Activated naive CD8-positive, alpha-beta T cell treated with anti-CD3 and anti-CD28 coated beads for 36 hours (primary cell): ENCODE results near the gene CNTN5. TPM values are rescaled to one million over a fixed set of nuclear protein-coding genes. Genes with fewer than 3 reads are reported as not detected.

ENCODE experiments used
- DNase-seq: peaks from one replicate; pipeline ENCODE4 v3.0.0; 2021
- H3K27ac Mint-ChIP-seq: one replicate; pipeline ENCODE4 v1.8.0; 2022; ENCODE audit warnings: mild to moderate bottlenecking, moderate library complexity, mixed read lengths
- H3K27me3 Mint-ChIP-seq: one replicate; pipeline ENCODE4 v1.8.0; 2022; ENCODE audit warnings: mild to moderate bottlenecking, mixed read lengths
- H3K36me3 Mint-ChIP-seq: one replicate; pipeline ENCODE4 v1.8.0; 2021; ENCODE audit warnings: mild to moderate bottlenecking, mixed read lengths
- H3K4me1 Mint-ChIP-seq: one replicate; pipeline ENCODE4 v1.8.0; 2021; ENCODE audit warnings: mixed read lengths
- H3K4me3 Mint-ChIP-seq: one replicate; pipeline ENCODE4 v1.8.0; 2022; ENCODE audit warnings: mild to moderate bottlenecking, moderate library complexity, mixed read lengths
- H3K9me3 Mint-ChIP-seq: one replicate; pipeline ENCODE4 v1.8.0; 2022; ENCODE audit warnings: mixed read lengths
- total RNA-seq, 2 experiments: library from RNA; stranded (reverse); gene quantifications; one replicate each; pipeline ENCODE4 v1.2.3, GENCODE V29; 2021

CNTN5 gene
- total RNA-seq, 2 experiments from 2014 or later: not detected

DNA sequence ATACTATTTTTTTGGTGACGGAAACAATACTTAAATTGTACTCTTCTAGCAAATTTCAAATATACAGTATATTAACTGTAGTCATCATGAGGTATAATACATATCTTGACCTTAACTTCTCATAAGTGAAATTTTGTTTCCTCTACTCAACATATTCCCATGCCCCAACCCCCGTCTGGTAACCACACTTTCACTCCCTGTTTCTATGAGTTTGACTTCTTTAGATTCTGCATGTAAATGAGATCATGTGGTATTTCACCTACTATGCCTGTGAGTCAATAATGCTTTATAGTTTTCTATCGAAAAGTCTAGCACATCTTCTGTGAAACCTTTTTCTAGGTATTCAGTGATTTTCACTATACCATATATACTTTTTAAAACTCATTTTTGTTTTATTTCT, 663.2 kb downstream of the CNTN5 start:
- peaks cover 5% of the 10 kb centered on the region for H3K9me3 Mint-ChIP-seq
- no peaks in the 10 kb centered on the region for H3K4me1 Mint-ChIP-seq
- DNase-seq: no peak
- H3K27ac Mint-ChIP-seq: no peak overlapping the region
- H3K27me3 Mint-ChIP-seq: no peaks in the 10 kb centered on the region
- H3K4me3 Mint-ChIP-seq: no peak overlapping the region
- no peaks in the 10 kb centered on the region for H3K36me3 Mint-ChIP-seq

DNA sequence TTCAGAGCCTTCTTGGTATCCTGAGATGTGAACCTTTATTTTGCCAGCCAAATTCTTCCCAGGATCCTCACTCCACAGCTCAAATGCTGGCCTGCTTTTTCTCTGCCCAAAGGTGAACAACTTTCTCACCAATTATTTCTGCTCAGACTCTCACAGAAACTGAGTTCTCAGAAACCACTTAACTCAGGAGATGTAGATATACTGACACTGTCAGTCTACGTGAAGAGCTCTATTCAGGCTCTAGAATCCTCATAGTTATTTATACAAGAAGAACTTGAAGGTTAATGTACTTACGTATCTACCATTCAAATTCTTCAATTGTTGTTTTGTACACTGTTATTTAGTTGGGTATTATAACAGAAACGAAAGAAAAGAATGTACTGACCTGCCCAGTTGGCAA, 666.1 kb downstream of the CNTN5 start:
- Mint-ChIP-seq H3K9me3 (peaks cover 14% of the 10 kb centered on the region), H3K36me3 (no peaks in the 10 kb centered on the region), H3K4me1 (no peaks in the 10 kb centered on the region), H3K27me3 (no peaks in the 10 kb centered on the region), H3K4me3 (no peak overlapping the region), H3K27ac (no peak overlapping the region)
- DNase-seq: no peak

DNA sequence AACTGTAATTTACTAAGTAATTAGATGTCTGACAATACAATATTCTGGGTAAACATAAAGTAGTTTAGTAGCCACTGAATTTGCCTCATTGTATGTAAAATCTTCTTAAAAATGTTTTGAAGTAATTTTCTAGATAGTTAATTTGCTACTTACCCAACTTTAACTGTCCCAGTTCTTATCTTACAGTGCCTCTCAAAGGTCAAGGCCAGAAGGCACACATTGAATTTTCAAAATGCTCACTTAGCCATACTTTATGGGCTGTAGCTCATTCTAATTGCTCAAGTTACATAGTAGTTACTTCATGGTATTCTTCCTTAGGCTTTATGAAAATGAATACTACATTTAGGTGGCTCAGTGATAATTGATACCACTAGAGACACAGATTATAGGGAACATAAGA, 666.6 kb downstream of the CNTN5 start:
- H3K36me3 Mint-ChIP-seq: no peaks in the 10 kb centered on the region
- H3K4me1 Mint-ChIP-seq: no peaks in the 10 kb centered on the region
- peaks cover 16% of the 10 kb centered on the region for H3K9me3 Mint-ChIP-seq
- H3K27ac Mint-ChIP-seq: no peak overlapping the region
- no peak overlapping the region for H3K4me3 Mint-ChIP-seq
- no peaks in the 10 kb centered on the region for H3K27me3 Mint-ChIP-seq
- no peak for DNase-seq

DNA sequence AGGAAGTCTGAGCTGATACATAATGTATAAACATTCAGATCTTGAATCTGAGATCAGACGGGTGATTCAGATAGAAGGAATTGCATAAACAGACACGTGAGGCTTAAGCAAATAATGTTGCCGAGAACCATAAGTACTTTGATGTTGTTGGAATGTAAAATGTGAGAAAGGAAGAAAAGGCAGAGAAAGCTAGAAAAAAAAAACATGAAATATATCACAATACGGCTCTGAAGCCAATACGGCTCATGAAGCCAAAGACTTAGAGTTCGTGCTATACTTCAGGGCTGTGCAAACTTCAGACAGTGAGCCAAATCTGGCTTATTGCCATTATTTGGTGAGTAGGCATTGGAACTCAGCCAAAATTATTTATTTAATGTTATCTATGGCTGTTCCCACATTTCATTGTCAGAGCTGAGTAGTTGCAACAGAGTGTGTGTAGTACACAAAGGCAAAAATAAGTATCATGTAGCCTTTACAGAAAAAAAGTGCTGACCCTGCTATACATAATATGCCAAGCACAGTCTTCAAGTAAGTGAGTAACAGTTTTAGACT, 673.3 kb downstream of the CNTN5 start:
- Mint-ChIP-seq H3K4me3 (no peak overlapping the region), H3K4me1 (no peaks in the 10 kb centered on the region), H3K27ac (no peak overlapping the region), H3K9me3 (peaks cover 20% of the 10 kb centered on the region), H3K36me3 (no peaks in the 10 kb centered on the region), H3K27me3 (no peaks in the 10 kb centered on the region)
- DNase-seq: no peak

DNA sequence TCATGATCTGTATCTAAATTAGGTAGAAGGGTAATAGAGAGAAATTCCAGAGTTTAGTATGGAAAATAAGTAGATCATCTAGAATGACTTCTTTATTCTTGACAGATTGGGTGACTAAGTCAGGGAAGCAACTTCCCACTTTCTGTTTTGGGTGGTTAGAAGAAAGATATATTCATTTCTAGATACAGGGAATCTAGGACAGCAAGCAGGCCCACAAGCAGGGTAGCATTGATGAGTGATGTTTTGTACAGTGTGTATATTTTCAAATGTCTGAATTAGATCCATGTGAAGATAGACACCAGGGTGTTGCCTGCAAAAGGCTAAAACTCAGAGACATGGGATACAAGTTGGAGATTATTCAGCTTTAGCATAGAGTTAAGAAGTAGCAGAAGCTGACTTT, 674.4 kb downstream of the CNTN5 start:
- no peak overlapping the region for H3K27ac Mint-ChIP-seq
- no peaks in the 10 kb centered on the region for H3K36me3 Mint-ChIP-seq
- no peaks in the 10 kb centered on the region for H3K4me1 Mint-ChIP-seq
- no peak for DNase-seq
- no peak overlapping the region for H3K4me3 Mint-ChIP-seq
- peaks cover 15% of the 10 kb centered on the region for H3K9me3 Mint-ChIP-seq
- no peaks in the 10 kb centered on the region for H3K27me3 Mint-ChIP-seq

DNA sequence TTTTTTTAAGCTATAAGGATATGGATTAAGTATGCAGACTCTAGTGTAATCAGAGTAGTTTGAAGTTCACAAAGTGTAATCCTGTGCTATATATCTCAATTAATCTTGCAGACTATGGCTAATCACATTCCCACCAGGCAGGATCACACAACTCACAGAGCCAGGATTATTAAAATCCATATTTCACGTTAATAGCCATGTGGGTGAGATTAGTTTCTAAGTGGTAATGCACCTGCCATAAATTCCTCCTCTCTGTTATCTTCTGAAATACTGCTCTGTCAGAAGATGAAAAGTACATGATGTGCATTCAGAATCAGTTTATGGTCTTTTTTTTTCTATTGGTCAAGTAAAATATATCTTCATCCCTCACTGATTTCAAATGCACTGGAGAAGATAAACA, 686.1 kb downstream of the CNTN5 start:
- Mint-ChIP-seq H3K4me1 (no peaks in the 10 kb centered on the region), H3K9me3 (peaks cover 3% of the 10 kb centered on the region), H3K4me3 (no peak overlapping the region), H3K27ac (no peak overlapping the region), H3K36me3 (no peaks in the 10 kb centered on the region), H3K27me3 (no peaks in the 10 kb centered on the region)
- no peak for DNase-seq

DNA sequence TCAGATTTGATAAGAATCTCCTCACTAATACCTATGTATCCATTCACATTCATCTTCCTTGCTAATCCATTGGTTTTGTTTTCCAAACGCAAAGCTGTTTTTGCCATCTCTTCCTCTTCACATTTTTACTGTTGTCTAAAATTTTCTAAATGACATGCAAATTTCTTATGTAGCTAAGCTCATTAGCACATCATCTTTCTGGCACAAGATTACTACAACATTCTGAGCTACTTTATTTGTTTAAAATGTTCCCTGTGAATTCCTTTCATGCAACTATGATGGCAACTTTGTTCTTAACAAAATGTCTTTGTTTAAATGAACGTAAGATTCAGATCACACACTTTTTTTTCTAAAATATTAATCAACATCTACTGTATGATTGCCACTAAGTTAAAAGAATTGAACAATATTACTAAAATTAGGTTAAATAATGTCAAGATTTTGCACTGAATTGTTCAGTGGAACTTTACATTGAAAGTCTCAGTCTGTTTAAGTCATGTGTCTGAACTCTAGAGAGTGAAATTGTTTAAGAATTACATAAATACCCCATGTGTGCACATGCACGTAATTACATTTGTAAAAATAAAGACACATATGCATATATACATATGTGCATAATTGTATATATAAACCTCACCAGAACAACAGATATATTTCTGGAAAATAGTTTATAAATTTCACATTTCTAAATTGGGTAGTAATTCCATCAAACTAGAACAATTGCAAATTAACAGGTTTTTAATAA, 688.4 kb downstream of the CNTN5 start:
- no peaks in the 10 kb centered on the region for H3K4me1 Mint-ChIP-seq
- DNase-seq: no peak
- H3K36me3 Mint-ChIP-seq: no peaks in the 10 kb centered on the region
- H3K27ac Mint-ChIP-seq: no peak overlapping the region
- peaks cover 8% of the 10 kb centered on the region for H3K9me3 Mint-ChIP-seq
- H3K4me3 Mint-ChIP-seq: no peak overlapping the region
- no peaks in the 10 kb centered on the region for H3K27me3 Mint-ChIP-seq

DNA sequence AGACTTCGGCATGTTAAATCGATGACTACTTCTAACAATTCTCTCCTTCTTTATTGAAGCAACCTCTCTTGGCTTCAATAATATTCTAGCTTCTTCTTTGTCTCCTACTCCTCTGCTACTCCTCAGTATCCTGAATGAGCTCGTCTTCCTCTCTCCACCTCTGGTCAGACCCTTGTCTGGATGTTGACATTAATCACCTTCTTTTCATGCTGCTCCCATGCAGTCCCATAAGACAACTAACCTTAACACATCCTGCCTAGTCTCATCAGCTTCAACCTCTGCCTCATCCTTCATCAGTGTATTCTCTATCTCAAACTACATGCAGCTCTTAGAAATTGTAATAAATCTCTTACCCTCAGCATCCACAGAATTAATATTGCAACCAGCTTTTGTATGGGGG, 695.6 kb downstream of the CNTN5 start:
- DNase-seq: no peak
- no peak overlapping the region for H3K27ac Mint-ChIP-seq
- H3K27me3 Mint-ChIP-seq: no peaks in the 10 kb centered on the region
- no peak overlapping the region for H3K4me3 Mint-ChIP-seq
- H3K36me3 Mint-ChIP-seq: no peaks in the 10 kb centered on the region
- peaks cover 10% of the 10 kb centered on the region for H3K9me3 Mint-ChIP-seq
- no peaks in the 10 kb centered on the region for H3K4me1 Mint-ChIP-seq

DNA sequence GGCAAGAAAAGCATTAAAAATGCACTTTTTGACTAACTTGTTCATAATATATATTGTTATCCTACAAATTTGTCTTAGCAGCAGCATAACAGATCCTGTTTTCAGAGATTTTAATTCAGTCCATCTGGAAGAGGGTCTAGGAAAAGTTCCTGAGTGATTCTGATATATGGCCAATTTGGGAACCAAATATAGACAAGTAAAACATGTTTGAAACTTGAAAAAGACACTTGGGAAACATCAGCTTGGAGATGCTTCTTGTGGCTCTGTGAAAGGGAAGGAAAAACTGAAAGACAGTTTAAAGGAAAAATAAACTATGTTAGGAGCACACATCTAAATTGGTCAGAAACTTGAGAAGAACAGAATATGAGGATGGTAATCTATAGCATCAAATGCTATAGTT, 697.5 kb downstream of the CNTN5 start:
- no peaks in the 10 kb centered on the region for H3K36me3 Mint-ChIP-seq
- DNase-seq: no peak
- no peaks in the 10 kb centered on the region for H3K4me1 Mint-ChIP-seq
- H3K27me3 Mint-ChIP-seq: no peaks in the 10 kb centered on the region
- H3K27ac Mint-ChIP-seq: no peak overlapping the region
- H3K4me3 Mint-ChIP-seq: no peak overlapping the region
- peaks cover 4% of the 10 kb centered on the region for H3K9me3 Mint-ChIP-seq

DNA sequence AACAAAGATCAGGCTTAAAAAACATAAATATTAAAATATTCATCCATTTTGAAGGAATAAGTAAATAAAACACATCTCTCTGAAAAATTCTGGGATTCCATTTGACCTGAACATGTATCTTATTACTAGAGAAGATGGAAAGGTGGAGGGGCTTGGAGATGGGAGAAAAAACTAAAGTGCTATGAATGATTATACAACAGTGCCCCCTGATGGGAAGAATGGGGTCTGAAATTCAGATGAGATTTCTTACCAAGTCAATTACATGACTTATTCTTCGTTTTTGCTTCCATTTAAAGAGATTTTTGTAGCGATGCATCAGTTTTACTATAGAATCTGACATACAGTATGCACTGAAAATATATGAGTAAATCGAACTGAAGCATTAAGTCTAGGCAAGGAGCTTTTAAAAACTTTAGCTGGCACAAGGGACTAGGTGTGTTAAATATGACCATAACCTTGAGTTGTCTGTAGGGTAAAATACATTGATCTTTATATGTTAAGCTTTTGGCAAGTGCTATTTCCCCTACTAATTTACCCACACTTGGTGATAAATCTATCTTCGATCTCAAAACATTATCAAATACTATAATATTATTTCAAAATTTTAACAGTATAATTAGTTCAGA, 718.8 kb downstream of the CNTN5 start:
- Mint-ChIP-seq H3K9me3 (peaks cover 2% of the 10 kb centered on the region), H3K27ac (no peak overlapping the region), H3K4me1 (no peaks in the 10 kb centered on the region), H3K4me3 (no peak overlapping the region), H3K27me3 (no peaks in the 10 kb centered on the region), H3K36me3 (no peaks in the 10 kb centered on the region)
- no peak for DNase-seq

DNA sequence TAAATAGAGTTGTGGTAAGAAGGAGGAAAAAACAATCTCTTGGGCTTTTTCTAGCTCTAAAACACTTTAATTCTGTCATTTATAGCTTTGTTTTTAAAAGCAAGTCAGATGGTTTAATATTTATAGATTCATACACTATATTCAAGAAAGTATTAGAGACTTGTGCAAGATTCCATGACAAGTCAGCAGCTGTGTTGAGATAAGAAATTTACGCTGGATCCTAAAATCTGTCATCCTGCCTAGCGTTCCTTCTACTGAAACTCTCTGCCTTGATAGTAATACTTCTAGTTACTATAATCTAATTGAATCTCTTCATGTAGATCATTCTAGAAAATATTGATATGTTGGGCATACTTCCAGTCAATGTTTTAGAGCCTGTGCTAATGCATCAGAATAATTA, 721.8 kb downstream of the CNTN5 start:
- H3K9me3 Mint-ChIP-seq: no peaks in the 10 kb centered on the region
- no peak overlapping the region for H3K4me3 Mint-ChIP-seq

DNA sequence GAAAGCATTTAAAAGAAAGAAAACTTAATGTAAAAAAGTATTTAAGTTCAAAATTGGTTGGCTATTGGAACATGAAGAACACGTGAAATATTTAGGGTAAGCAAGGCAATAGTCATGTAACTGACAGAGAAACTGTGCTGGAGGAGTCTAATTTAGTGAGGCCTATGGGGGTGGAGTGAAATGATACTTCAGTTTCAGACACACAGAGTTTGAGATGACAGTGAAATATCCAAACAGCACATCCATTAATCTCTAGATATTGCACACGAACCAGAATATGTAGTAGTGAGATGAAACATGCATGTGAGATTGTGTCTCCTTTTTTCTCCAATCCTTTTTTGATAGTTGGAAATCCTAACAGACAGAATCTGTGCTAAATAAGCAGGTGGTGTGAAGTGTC, 739.0 kb downstream of the CNTN5 start:
- Mint-ChIP-seq H3K36me3 (no peaks in the 10 kb centered on the region), H3K9me3 (no peaks in the 10 kb centered on the region), H3K4me3 (no peak overlapping the region), H3K27ac (no peak overlapping the region), H3K4me1 (no peaks in the 10 kb centered on the region), H3K27me3 (no peaks in the 10 kb centered on the region)
- DNase-seq: no peak

More for the DNA sequence above, 721.8 kb downstream of the CNTN5 start:
- no peak overlapping the region for H3K27ac Mint-ChIP-seq
- H3K36me3 Mint-ChIP-seq: no peaks in the 10 kb centered on the region
- H3K27me3 Mint-ChIP-seq: no peaks in the 10 kb centered on the region
- no peak for DNase-seq
- no peaks in the 10 kb centered on the region for H3K4me1 Mint-ChIP-seq

DNA sequence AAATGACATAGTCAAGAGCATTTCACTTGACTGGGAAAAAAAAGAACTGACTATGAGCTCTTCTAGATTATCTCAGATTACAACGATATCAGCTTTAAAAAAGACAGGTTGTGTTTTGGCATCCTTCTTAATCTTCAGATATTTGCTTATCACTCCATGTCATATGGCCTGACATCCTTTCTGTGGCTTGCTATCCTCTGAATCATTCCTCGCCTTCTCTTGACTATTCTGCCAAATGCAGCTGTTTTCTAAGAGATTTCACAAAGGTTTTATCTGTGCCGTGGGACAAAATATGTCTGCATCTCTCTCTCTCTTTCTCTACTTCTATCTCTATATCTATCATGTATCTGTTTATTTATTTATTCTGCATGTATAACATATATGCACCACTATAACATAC, 746.1 kb downstream of the CNTN5 start:
- no peaks in the 10 kb centered on the region for H3K4me1 Mint-ChIP-seq
- no peaks in the 10 kb centered on the region for H3K27me3 Mint-ChIP-seq
- H3K4me3 Mint-ChIP-seq: no peak overlapping the region
- no peak overlapping the region for H3K27ac Mint-ChIP-seq
- DNase-seq: no peak
- H3K36me3 Mint-ChIP-seq: no peaks in the 10 kb centered on the region
- no peaks in the 10 kb centered on the region for H3K9me3 Mint-ChIP-seq

DNA sequence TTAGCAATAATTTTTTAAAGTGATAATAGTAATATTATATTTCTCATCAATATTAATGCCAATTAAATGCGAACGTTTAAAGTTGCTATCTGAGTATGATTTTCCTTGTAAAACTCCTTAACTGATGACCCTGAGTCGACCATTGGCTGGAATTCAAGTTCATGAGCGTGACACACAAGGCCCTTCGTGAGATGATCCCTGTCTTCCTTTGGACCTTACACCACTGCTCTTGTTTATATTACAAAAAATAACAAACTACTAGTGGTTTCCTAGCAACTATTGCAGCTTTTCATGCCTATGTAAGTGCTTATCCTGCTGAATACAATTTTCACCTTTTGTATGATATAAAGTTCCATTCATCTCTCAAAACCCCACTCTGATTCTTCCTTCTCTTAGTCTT, 752.9 kb downstream of the CNTN5 start:
- H3K27me3 Mint-ChIP-seq: no peaks in the 10 kb centered on the region
- DNase-seq: no peak
- H3K9me3 Mint-ChIP-seq: peaks cover 2% of the 10 kb centered on the region
- no peak overlapping the region for H3K27ac Mint-ChIP-seq
- no peaks in the 10 kb centered on the region for H3K36me3 Mint-ChIP-seq
- no peak overlapping the region for H3K4me3 Mint-ChIP-seq
- H3K4me1 Mint-ChIP-seq: no peaks in the 10 kb centered on the region

DNA sequence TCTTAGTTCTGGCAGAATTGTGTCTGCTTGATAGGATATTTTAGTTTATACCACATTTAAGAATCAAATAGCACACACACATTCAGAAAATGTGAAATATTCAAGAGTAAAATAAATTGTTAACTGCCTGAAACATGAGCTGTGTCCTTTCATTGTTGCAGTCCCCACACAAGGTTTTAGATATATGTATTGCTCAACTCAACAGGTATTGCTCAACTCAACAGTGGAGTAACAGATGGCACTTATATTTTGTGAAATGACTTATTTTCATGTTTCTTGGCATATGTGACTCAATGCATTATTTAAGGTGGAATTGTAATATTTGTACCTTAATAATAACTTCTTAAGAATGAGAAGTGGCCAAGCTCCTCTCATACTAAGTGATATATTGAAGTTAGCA, 760.3 kb downstream of the CNTN5 start:
- Mint-ChIP-seq H3K4me3 (no peak overlapping the region), H3K36me3 (no peaks in the 10 kb centered on the region), H3K27ac (no peak overlapping the region), H3K9me3 (peaks cover 2% of the 10 kb centered on the region), H3K4me1 (no peaks in the 10 kb centered on the region), H3K27me3 (no peaks in the 10 kb centered on the region)
- no peak for DNase-seq

DNA sequence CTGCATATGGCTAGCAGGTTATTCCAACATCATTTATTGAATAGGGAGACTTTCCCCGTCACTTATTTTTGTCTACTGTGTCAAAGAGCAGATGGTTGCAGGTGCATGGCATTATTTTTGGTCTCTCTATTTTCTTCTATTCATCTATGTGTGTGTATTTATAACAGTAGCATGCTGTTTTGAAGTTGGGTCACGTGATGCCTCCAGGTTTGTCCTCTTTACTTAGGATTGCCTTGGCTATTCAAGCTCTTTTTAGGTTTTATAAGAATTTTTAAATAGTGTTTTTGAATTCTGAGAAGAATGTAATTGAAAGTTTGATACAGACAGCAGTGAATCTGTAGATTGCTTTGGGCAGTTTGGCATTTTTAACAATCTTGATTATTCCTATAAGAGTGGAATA, 770.6 kb downstream of the CNTN5 start:
- no peak for DNase-seq
- H3K4me1 Mint-ChIP-seq: no peaks in the 10 kb centered on the region
- H3K9me3 Mint-ChIP-seq: peaks cover 9% of the 10 kb centered on the region
- H3K36me3 Mint-ChIP-seq: no peaks in the 10 kb centered on the region
- no peak overlapping the region for H3K27ac Mint-ChIP-seq
- H3K27me3 Mint-ChIP-seq: no peaks in the 10 kb centered on the region
- H3K4me3 Mint-ChIP-seq: no peak overlapping the region
